Omental fat pad (tissue), 4 donors: ENCODE data around the gene SELENOP. TPM values are rescaled to one million over a fixed set of nuclear protein-coding genes. Genes with fewer than 3 reads are reported as not detected.

Experiments used
- ATAC-seq: fragments of 150-250 bp; one replicate; pipeline ENCODE4 v1.9.1; 2016; ENCODE audit warnings: mild to moderate bottlenecking, moderate library complexity; ENCODE audit not compliant: low FRiP score
- DNase-seq: peaks from one replicate; pipeline ENCODE4 v3.0.0-alpha.2; 2019; ENCODE audit warnings: low spot score
- CTCF ChIP-seq, 3 donors: fragments of 450-650 bp; IDR thresholded peaks; one replicate each; pipeline ENCODE4 v1.5.1; 2016 to 2017; ENCODE audit warnings: antibody characterized with exemption in 3 of 3, mild to moderate bottlenecking in 3 of 3, moderate library complexity in 2 of 3
- total RNA-seq, 4 donors: library from RNA; depleted of rRNA; stranded (reverse); fragments of >200 nt; gene quantifications; one replicate each; pipeline ENCODE4 v1.1.0, GENCODE V29; 2016

SELENOP gene
- total RNA-seq: 1,000 to 10,000 TPM in 2 of 4 donors, 100 to 1,000 TPM in 2; 658 to 1,212 (median 1,008) TPM

GRCh38 chr5:42811591-42812446 lies at the start of gene SELENOP:
Gene SELENOP (minus strand): TSS chr5:42811892. CDS start chr5:42808353, 3,539 bp downstream.
- peak; percentile 91 for ATAC-seq
- TF ChIP-seq CTCF (IDR thresholded peaks at IDR 0.05): no peak
- DNase-seq: no peak

- ATAC-seq (no peak), DNase-seq (no peak)
- TF ChIP-seq CTCF (IDR thresholded peaks at IDR 0.05): no peak
Observed at GRCh38 chr5:42858687-42859086, 47.0 kb upstream of the SELENOP start.

GRCh38 chr5:42858031-42858643 lies 46.4 kb upstream of the SELENOP start:
- no peak for DNase-seq
- no peak for TF ChIP-seq CTCF (IDR thresholded peaks at IDR 0.05)
- no peak for ATAC-seq

GRCh38 chr5:42855811-42856210 lies 44.1 kb upstream of the SELENOP start:
- DNase-seq: no peak
- ATAC-seq: no peak
- no peak for TF ChIP-seq CTCF (IDR thresholded peaks at IDR 0.05)

- DNase-seq: no peak
- ATAC-seq: no peak
- TF ChIP-seq CTCF (IDR thresholded peaks at IDR 0.05): no peak
Observed at GRCh38 chr5:42855386-42855785, 43.7 kb upstream of the SELENOP start.

- no peak for ATAC-seq
- TF ChIP-seq CTCF (IDR thresholded peaks at IDR 0.05): no peak
- no peak for DNase-seq
Observed at GRCh38 chr5:42854795-42855194, 43.1 kb upstream of the SELENOP start.
